Thyroid gland (tissue), 4 donors: ENCODE data around the gene GEMIN4. TPM values are rescaled to one million over a fixed set of nuclear protein-coding genes. Genes with fewer than 3 reads are reported as not detected.
"Not testable (repeated sequence)": the region's sequence is repeated elsewhere in the genome, so short reads cannot be mapped to it uniquely, and the experiment has no call there.

ENCODE experiments used
- DNase-seq, 2 donors: peaks; one replicate each; pipeline ENCODE4 v3.0.0-alpha.2; 2019
- H3K27ac ChIP-seq, 3 donors: fragments of 200-600 bp; sonication (generic); 1 replicate in 2 of 3; 2 replicates in 1 of 3; pipeline ENCODE4 v1.5.1; 2016 to 2019; ENCODE audit warnings: mild to moderate bottlenecking in 1 of 3, moderate library complexity in 1 of 3
- H3K27me3 ChIP-seq: fragments of 200-600 bp; sonication (generic); one replicate; pipeline ENCODE4 v1.5.1; 2019
- H3K36me3 ChIP-seq, 2 donors: fragments of 200-600 bp; sonication (generic); one replicate each; pipeline ENCODE4 v1.5.1; 2016 to 2019
- H3K4me1 ChIP-seq, 2 donors: fragments of 200-600 bp; sonication (generic); one replicate each; pipeline ENCODE4 v1.5.1; 2017 to 2019
- H3K4me3 ChIP-seq, 3 donors: fragments of 200-600 bp; sonication (generic); replicated peaks in 1 of 3; 1 replicate in 2 of 3; 2 replicates in 1 of 3; pipeline ENCODE4 v1.5.1; 2016; ENCODE audit warnings: mild to moderate bottlenecking in 1 of 3
- H3K9me3 ChIP-seq: fragments of 200-600 bp; sonication (generic); one replicate; pipeline ENCODE4 v1.5.1; 2017
- POLR2A ChIP-seq, 2 donors: fragments of 450-650 bp; IDR thresholded peaks; one replicate each; pipeline ENCODE4 v1.6.1; 2017; ENCODE audit warnings: antibody characterized with exemption in 2 of 2, mild to moderate bottlenecking in 2 of 2, moderate library complexity in 1 of 2
- WGBS, 2 donors: methylation state at CpG; one replicate each; pipeline ENCODE4 v1.1.5; 2017; 5-methylcytosine and 5-hydroxymethylcytosine counted together
- intact Hi-C: fragments of 100-400 bp; cut with DNase I; formaldehyde crosslinking; loops from one replicate; pipeline ENCODE4 v1.15.1; 2023
- total RNA-seq, 4 donors: library from RNA; depleted of rRNA; stranded (reverse); fragments of >200 nt; gene quantifications; one replicate each; pipeline ENCODE4 v1.2.3, GENCODE V29; 2016
- TF ChIP-seq, protein P1 (sequence below), 6 experiments: fragments of 200-600 bp in 3 of 6; fragments of 450-650 bp in 3 of 6; sonication (generic) in 3 of 6; IDR thresholded peaks; one replicate each; pipeline ENCODE4 v1.5.1; 2016 to 2019; ENCODE audit warnings: antibody characterized with exemption in 6 of 6, mild to moderate bottlenecking in 2 of 6, inconsistent platforms in 1 of 6, moderate library complexity in 1 of 6

The GEMIN4 gene
- total RNA-seq, 4 donors from 2014 or later, result 28.5 to 34.8 (median 31.6) TPM

- Histone ChIP-seq H3K27me3 (no peaks in the 10 kb centered on the region), H3K36me3 (no peaks in the 10 kb centered on the region), H3K27ac (no peak overlapping the region), H3K4me3 (no peak overlapping the region), H3K4me1 (peaks cover 10 to 12% of the 10 kb centered on the region in 2 donors), H3K9me3 (no peaks in the 10 kb centered on the region)
- no peak for DNase-seq
- WGBS, 2 donors, result 74 to 92% methylated on average over 13 of the region's 13 CpGs
- TF ChIP-seq POLR2A (IDR thresholded peaks at IDR 0.05), result no peak
- TF ChIP-seq, protein P1, sequence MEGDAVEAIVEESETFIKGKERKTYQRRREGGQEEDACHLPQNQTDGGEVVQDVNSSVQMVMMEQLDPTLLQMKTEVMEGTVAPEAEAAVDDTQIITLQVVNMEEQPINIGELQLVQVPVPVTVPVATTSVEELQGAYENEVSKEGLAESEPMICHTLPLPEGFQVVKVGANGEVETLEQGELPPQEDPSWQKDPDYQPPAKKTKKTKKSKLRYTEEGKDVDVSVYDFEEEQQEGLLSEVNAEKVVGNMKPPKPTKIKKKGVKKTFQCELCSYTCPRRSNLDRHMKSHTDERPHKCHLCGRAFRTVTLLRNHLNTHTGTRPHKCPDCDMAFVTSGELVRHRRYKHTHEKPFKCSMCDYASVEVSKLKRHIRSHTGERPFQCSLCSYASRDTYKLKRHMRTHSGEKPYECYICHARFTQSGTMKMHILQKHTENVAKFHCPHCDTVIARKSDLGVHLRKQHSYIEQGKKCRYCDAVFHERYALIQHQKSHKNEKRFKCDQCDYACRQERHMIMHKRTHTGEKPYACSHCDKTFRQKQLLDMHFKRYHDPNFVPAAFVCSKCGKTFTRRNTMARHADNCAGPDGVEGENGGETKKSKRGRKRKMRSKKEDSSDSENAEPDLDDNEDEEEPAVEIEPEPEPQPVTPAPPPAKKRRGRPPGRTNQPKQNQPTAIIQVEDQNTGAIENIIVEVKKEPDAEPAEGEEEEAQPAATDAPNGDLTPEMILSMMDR (IDR thresholded peaks at IDR 0.05), result no peak
- intact Hi-C loops, result no loop called here
Measured at GRCh38 chr17:753418-753817, 1.4 kb upstream of the GEMIN4 start.

- Histone ChIP-seq H3K27ac (peak overlapping the region; percentile 77 to 88 (median 84)), H3K4me1 (peaks cover 10 to 12% of the 10 kb centered on the region in 2 donors), H3K27me3 (no peaks in the 10 kb centered on the region), H3K9me3 (no peaks in the 10 kb centered on the region), H3K36me3 (peaks cover under 1 to 4% of the 10 kb centered on the region in 2 donors), H3K4me3 (peak overlapping the region; percentile 63 to 95 (median 83))
- DNase-seq, result peak; percentile 93 to 95
- WGBS, 2 donors, result 20 to 40% methylated on average over 15 to 27 of the region's 43 CpGs
- intact Hi-C loops, result no loop called here
- TF ChIP-seq POLR2A (IDR thresholded peaks at IDR 0.05), result peak in 1 of 2 donors; percentile 16
- TF ChIP-seq, protein P1 (IDR thresholded peaks at IDR 0.05), result no peak
Measured at GRCh38 chr17:752620-753219, 656 bp upstream of the GEMIN4 start.

GRCh38 chr17:751269-752001, 629 bp downstream of the GEMIN4 start:
- TF ChIP-seq POLR2A (IDR thresholded peaks at IDR 0.05), result no peak
- TF ChIP-seq, protein P1 (IDR thresholded peaks at IDR 0.05), result no peak
- no peaks in the 10 kb centered on the region for H3K9me3 ChIP-seq
- peak overlapping the region in 2 of 3 donors; percentile 77 to 88 for H3K27ac ChIP-seq
- intact Hi-C loops, result no loop called here
- no peaks in the 10 kb centered on the region for H3K27me3 ChIP-seq
- peak; percentile 34 for DNase-seq
- 4 to 7% methylated on average over 16 to 22 of the region's 49 CpGs for WGBS, 2 donors
- peaks cover 10 to 12% of the 10 kb centered on the region in 2 donors for H3K4me1 ChIP-seq
- peaks cover 12 to 16% of the 10 kb centered on the region in 2 donors for H3K36me3 ChIP-seq
- H3K4me3 ChIP-seq, result peak overlapping the region; percentile 63 to 95 (median 83)

DNA sequence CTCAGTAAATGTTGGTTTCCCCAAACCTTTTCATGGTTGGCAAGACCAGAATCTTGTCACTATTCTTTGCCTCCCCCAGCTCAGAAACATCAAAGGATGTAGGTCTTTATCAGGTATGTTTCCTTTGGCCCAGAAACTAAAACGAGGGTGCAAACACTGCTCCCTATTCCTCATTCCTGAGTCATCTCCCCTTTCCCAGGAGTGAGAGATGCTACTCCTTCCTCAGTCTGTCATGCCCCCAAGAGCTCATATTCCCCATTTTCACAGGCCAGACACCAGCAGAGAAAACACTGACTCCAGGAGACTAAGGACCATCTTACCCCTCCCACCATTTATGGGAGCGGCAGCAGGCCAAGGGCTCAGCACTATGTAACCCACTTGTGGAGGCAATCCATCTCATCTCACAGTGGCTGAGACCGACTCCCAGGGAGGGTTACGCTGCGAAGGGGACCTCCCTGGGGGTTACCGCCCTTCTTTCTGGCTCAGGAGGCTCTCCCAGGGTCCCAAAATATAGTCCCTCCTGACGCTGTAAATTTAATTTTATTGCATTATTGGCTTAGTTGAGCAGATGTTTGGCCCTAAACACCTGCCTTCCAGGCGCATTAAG, 1.5 kb downstream of the GEMIN4 start:
- DNase-seq, result no peak
- Histone ChIP-seq H3K27ac (no peak overlapping the region), H3K9me3 (no peaks in the 10 kb centered on the region), H3K4me1 (peaks cover 10 to 12% of the 10 kb centered on the region in 2 donors), H3K4me3 (no peak overlapping the region), H3K36me3 (peaks cover 13 to 25% of the 10 kb centered on the region in 2 donors), H3K27me3 (no peaks in the 10 kb centered on the region)
- 71 to 77% methylated on average over 8 of the region's 8 CpGs for WGBS, 2 donors
- TF ChIP-seq, protein P1 (IDR thresholded peaks at IDR 0.05), result no peak
- TF ChIP-seq POLR2A (IDR thresholded peaks at IDR 0.05), result no peak
- intact Hi-C loops, result no loop called here

DNA sequence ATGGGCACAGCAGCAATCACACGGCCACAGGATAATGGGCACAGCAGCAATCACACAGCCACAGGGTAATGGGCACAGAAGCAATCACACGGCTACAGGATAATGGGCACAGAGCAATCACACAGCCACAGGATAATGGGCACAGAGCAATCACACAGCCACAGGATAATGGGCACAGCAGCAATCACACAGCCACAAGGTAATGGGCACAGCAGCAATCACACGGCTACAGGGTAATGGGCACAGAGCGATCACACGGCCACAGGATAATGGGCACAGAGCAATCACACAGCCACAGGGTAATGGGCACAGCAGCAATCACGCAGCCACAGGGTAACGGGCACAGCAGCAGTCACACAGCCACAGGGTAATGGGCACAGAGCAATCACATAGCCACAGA, 2.7 kb downstream of the GEMIN4 start:
- H3K27ac ChIP-seq, DNase-seq, H3K27me3 ChIP-seq, intact Hi-C loops, H3K4me3 ChIP-seq, H3K9me3 ChIP-seq: not testable (repeated sequence)
- Histone ChIP-seq H3K36me3 (peaks cover 13 to 35% of the 10 kb centered on the region in 2 donors), H3K4me1 (peaks cover 10 to 12% of the 10 kb centered on the region in 2 donors)
- WGBS, 2 donors, result 81 to 96% methylated on average over 4 to 6 of the region's 7 CpGs

DNA sequence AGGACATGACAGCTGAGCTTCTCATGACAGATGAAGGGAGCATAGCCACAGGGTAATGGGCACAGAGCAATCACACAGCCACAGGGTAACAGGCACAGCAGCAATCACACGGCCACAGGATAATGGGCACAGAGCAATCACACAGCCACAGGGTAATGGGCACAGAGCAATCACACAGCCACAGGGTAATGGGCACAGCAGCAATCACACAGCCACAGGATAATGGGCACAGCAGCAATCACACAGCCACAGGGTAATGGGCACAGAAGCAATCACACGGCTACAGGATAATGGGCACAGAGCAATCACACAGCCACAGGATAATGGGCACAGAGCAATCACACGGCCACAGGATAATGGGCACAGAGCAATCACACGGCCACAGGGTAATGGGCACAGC, 3.5 kb downstream of the GEMIN4 start:
- WGBS, 2 donors, result 97 to 100% methylated on average over 3 to 4 of the region's 4 CpGs
- intact Hi-C loops, H3K9me3 ChIP-seq, H3K27ac ChIP-seq, H3K4me3 ChIP-seq, H3K27me3 ChIP-seq, DNase-seq: not testable (repeated sequence)
- Histone ChIP-seq H3K36me3 (peaks cover 13 to 36% of the 10 kb centered on the region in 2 donors), H3K4me1 (peaks cover 10 to 12% of the 10 kb centered on the region in 2 donors)
